ENCODE results near the gene CSTA.

The CSTA gene

GRCh38 chr3:122324871-122325323, at the start of gene CSTA:
CSTA (plus strand) TSS chr3:122325248; CDS start chr3:122325293, 45 bp downstream.
- H3K27ac ChIP-seq, result peak within 1 kb of the TSS in 16 of 21 experiments; percentile 2 to 74 (median 34)
- peak within 1 kb of the TSS; percentile 1 to 30 (median 11) for H3K4me3 ChIP-seq

DNA sequence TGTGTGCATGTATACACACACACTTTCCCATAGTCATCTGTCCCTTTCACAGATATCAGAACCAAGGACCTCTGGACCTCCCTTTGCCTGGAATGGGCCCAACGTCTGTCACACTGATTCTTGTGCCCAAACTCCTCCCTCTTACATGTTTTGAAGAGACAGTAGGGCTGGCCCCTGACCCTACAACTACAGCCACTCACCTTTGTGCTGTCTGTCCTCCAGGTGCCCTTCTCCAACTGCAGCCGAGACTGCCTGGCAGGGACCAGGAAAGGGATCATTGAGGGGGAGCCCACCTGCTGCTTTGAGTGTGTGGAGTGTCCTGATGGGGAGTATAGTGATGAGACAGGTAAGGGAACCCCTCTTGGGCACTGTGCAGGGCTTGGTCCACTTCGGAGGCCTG, 43.2 kb upstream of the CSTA start:
- H3K4me3 ChIP-seq, result no peak overlapping the region
- no peak overlapping the region for H3K27ac ChIP-seq

DNA sequence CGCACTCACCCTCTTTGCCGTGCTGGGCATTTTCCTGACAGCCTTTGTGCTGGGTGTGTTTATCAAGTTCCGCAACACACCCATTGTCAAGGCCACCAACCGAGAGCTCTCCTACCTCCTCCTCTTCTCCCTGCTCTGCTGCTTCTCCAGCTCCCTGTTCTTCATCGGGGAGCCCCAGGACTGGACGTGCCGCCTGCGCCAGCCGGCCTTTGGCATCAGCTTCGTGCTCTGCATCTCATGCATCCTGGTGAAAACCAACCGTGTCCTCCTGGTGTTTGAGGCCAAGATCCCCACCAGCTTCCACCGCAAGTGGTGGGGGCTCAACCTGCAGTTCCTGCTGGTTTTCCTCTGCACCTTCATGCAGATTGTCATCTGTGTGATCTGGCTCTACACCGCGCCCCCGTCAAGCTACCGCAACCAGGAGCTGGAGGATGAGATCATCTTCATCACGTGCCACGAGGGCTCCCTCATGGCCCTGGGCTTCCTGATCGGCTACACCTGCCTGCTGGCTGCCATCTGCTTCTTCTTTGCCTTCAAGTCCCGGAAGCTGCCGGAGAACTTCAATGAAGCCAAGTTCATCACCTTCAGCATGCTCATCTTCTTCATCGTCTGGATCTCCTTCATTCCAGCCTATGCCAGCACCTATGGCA, 41.1 kb upstream of the CSTA start:
- Histone ChIP-seq H3K27ac (no peak overlapping the region), H3K4me3 (no peak overlapping the region)

DNA sequence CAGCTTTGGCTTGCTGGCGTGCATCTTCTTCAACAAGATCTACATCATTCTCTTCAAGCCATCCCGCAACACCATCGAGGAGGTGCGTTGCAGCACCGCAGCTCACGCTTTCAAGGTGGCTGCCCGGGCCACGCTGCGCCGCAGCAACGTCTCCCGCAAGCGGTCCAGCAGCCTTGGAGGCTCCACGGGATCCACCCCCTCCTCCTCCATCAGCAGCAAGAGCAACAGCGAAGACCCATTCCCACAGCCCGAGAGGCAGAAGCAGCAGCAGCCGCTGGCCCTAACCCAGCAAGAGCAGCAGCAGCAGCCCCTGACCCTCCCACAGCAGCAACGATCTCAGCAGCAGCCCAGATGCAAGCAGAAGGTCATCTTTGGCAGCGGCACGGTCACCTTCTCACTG, 40.6 kb upstream of the CSTA start:
- Histone ChIP-seq H3K4me3 (no peak overlapping the region), H3K27ac (no peak overlapping the region)

DNA sequence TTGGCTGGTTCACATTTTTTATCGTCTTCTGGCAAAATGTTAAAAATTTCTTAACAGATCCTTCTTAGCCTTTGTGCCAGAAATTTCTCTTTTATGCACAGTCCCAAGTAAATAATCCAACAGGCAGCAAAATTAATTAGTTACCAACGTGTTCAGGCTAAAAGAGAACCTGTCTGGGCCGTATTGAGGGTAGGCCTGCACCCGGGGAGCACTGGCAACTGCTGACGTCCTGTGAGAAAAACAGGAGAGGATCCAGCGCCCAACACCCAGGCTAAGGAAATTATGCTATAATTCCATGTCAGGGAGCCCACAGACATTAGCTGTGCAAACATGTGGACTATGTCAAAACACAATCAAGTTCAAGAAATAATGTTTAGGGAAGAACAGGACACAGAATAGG, 30.7 kb upstream of the CSTA start:
- no peak overlapping the region for H3K4me3 ChIP-seq
- peak overlapping the region in 6 of 21 experiments; percentile 12 to 58 (median 36) for H3K27ac ChIP-seq

GRCh38 chr3:122295266-122296062, 29.6 kb upstream of the CSTA start:
- Histone ChIP-seq H3K27ac (peak overlapping the region in 3 of 21 experiments; percentile 13 to 58 (median 42)), H3K4me3 (no peak overlapping the region)

GRCh38 chr3:122298239-122298638, 26.8 kb upstream of the CSTA start:
- Histone ChIP-seq H3K27ac (no peak overlapping the region), H3K4me3 (no peak overlapping the region)

GRCh38 chr3:122299215-122299614, 25.8 kb upstream of the CSTA start:
- H3K4me3 ChIP-seq, result no peak overlapping the region
- H3K27ac ChIP-seq, result no peak overlapping the region

DNA sequence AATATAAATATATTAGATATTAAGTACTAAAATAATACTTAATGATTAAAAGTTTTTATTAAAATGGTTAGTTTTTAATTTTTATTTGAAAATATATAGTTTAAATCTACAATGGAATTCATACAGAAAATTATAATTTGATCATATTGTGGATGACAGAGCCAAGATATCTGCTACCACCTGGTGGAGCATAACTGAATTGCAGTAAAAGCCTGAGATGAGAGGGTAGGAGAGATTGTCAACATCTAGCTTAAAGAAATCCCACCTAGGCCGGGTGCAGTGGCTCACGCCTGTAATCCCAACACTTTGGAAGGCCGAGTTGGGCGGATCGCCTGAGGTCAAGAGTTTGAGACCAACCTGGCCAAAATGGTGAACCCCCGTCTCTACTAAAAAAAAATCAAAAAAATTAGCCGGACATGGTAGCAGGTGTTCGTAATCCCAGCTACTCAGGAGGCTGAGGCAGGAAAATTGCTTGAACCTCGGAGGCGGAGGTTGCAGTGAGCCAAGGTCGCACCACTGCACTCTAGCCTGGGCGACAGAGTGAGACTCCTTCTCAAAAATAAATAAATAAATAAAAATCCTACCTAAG, 25.1 kb upstream of the CSTA start:
- H3K4me3 ChIP-seq, result no peak overlapping the region
- no peak overlapping the region for H3K27ac ChIP-seq

DNA sequence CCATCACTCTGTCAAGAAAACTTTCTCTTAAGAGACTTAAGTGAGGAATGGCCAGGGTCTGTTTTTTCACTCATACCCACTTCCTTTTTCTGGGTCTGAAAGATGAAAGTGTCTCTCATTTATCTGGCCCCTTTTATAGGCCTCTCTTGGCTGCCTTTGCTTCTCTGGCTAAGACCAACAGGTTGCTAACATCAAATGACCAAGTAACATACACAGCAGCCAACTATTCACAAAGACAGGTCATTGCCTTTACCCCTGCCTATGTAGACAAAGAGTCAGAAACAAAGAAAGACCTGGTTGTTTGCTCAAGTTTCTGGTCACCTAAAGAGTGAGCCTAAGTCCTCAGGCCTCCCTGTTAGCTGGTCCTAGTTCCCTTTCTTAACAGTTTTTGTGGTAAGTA, 24.0 kb upstream of the CSTA start:
- no peak overlapping the region for H3K27ac ChIP-seq
- H3K4me3 ChIP-seq, result no peak overlapping the region

DNA sequence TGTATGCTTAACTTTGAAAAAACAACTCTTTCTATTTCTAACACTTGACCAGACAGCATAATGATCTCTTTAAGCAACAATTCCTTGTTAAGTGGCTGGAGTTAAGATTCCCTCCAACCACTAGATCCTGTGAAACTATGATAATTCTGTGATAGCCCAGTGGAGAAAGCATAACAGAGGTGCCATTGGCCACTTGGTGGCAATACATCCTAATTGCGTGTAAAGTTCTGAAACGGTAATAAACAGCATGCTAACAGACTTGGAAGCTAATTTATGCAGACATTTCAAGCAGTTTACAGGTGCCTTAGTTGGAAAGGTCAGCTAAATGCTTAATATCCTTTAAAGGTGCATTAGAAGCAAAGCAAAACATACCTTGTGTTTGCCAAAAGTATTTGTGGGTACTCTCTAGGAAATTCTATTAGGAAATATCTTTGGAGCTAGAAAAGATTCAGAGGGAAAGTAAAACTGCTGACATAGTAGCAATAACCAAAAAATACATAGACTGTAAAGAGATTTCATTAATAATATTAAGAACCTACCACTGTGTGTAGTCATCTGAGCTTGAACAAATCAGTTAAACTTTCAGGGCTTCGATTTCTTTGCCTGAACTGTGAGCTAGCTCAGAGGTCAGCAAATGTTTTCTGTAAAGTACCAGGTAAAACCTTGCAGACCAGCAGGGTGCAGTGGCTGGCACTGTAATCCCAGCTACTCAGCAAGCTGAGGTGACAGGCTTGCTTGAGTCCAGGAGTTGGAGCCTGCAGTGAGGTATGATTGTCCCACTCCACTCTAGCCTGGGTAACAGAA, 19.0 kb upstream of the CSTA start:
- Histone ChIP-seq H3K4me3 (no peak overlapping the region), H3K27ac (peak overlapping the region in 1 of 21 experiments; percentile 8)

- H3K27ac ChIP-seq, result peak overlapping the region in 1 of 21 experiments; percentile 8
- no peak overlapping the region for H3K4me3 ChIP-seq
These were observed 18.5 kb upstream of the CSTA start for GRCh38 chr3:122306622-122306953.

DNA sequence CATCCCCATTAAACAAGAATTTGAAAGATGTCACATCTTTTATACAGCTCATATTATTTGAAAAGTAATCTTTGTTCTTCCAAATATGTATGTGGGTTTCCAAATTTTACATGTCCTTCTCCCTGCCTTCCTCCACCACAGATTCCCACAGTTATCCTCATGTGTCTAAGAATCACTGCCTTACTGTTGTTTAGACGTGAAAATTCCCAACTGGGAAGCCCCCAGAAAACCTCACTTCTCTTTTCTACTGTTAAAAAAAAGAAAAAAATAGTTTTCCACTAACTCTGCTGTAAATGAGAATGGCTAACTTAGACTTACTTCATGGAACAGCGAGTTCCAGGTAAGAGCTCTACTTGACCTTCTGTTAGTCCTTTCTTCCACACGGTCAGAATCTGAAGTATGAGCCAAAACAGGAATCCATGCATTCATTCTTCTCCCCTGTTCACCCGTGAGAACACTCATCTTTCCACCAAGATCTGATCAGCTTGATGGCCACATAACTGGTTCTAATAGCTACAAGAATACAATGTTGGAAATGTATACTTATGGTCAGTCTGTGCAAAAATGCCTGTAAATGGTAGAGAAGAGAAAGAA, 17.9 kb upstream of the CSTA start:
- Histone ChIP-seq H3K27ac (peak overlapping the region in 1 of 21 experiments; percentile 32), H3K4me3 (no peak overlapping the region)

DNA sequence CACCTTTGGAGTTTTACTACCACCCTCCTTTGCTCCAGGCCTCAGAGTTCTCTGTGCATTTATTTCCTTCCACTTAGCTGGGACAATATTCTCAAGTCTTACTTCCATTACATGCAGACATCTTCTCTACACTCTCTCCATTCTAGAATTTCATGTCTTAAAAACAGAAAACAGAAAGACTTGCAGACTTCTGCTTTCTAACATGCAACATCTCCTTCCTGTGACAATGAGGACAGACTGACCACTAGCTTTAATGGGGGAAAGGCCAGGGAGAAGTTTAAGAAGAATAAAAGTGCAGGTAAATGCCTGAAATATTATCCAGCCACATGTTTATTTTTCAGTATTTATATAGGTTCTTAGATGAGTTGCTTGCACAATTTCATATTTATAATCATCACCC, 17.1 kb upstream of the CSTA start:
- H3K27ac ChIP-seq, result no peak overlapping the region
- H3K4me3 ChIP-seq, result no peak overlapping the region

GRCh38 chr3:122310361-122310760, 14.7 kb upstream of the CSTA start:
- Histone ChIP-seq H3K27ac (peak overlapping the region in 12 of 21 experiments; percentile 24 to 76 (median 58)), H3K4me3 (no peak overlapping the region)

- H3K4me3 ChIP-seq, result no peak overlapping the region
- peak overlapping the region in 14 of 21 experiments; percentile 1 to 85 (median 76) for H3K27ac ChIP-seq
These were observed 12.2 kb upstream of the CSTA start for GRCh38 chr3:122312826-122313225.

GRCh38 chr3:122313281-122313680, 11.8 kb upstream of the CSTA start:
- Histone ChIP-seq H3K4me3 (no peak overlapping the region), H3K27ac (peak overlapping the region in 16 of 21 experiments; percentile 31 to 85 (median 76))

DNA sequence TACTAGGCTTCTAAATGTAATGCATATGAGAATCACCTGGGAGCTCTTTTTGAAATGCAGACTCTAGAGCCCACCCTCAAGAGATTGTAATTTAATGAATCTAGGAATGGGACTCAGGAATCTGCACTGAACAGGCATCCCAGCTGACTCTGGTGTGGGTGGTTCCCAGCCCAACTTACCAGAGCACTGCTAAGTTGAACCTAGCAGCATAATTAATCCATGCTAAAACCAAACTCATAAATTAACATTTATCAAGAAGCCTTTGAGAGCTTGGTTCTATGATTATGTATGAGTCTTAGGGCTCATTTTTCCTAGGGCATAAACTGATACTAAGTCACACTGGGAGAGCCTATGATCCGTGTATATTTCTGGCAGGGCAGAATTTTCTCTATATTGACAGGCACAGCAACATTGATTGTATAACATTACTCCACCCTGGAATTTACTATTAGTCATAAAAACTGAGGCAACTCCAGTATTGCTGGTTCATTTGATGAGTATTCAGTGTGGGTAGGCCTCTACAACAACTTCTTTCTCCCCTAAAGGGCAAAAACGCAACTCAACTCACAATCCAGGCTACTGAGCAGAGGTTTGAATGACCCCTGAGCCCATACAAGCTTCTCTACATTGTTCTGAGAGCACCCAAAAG, 10.7 kb upstream of the CSTA start:
- H3K4me3 ChIP-seq, result no peak overlapping the region
- H3K27ac ChIP-seq, result peak overlapping the region in 20 of 21 experiments; percentile 37 to 85 (median 76)

DNA sequence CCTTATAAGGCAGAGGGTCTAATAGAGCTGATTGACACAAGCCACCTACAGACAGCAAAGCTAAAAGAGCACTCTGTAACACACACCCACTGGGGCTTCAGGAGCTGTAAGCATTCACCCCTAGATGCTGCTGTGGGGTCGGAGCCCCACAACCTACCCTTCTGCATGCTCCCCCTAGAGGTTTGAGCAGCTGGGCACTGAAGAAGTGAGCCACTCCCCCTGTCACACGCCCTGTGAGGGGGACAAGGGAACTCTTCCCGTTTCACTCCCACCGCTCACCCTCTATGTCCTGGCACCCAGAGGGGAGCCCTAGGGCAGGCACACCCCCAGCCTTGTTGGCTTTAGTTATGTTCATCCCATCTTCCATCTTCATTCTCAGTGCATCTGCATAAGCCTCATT, 9.4 kb upstream of the CSTA start:
- no peak overlapping the region for H3K4me3 ChIP-seq
- peak overlapping the region in 12 of 21 experiments; percentile 37 to 85 (median 76) for H3K27ac ChIP-seq
